SK-MEL-5 (cell line): ENCODE measurements around the gene PLEKHA6. TPM values are rescaled to one million over a fixed set of nuclear protein-coding genes. Genes with fewer than 3 reads are reported as not detected.
"Not testable (repeated sequence)": the region's sequence is repeated elsewhere in the genome, so short reads cannot be mapped to it uniquely, and the experiment has no call there.

ENCODE experiments used
- DNase-seq: peaks from one replicate; pipeline ENCODE4 v3.0.0-alpha.2; 2016; ENCODE audit warnings: low read depth, low spot score
- in situ Hi-C: cut with HindIII; loops from 2 replicates; pipeline ENCODE4 v1.10.0; 2016; ENCODE audit warnings: low sequenced_read_pairs, high pct_unique_total_duplicates, low pct_unique_long_range_greater_than_20kb
- total RNA-seq: library from RNA; depleted of rRNA; stranded (reverse); fragments of >200 nt; shearing (Covaris generic); gene quantifications from 2 replicates; pipeline ENCODE4 v1.2.3, GENCODE V29; 2014

Gene PLEKHA6
- total RNA-seq, 1 experiment from 2014 or later, result not detected

GRCh38 chr1:204331847-204332487 is 27.8 kb downstream of the PLEKHA6 start:
- in situ Hi-C loops, result no loop called here
- no peak for DNase-seq

GRCh38 chr1:204331275-204331674 is 28.5 kb downstream of the PLEKHA6 start:
- DNase-seq, result no peak
- in situ Hi-C loops, result no loop called here

- DNase-seq, in situ Hi-C loops: not testable (repeated sequence)
Observed at GRCh38 chr1:204327870-204328269, 31.9 kb downstream of the PLEKHA6 start.

GRCh38 chr1:204327359-204327758 is 32.4 kb downstream of the PLEKHA6 start:
- DNase-seq, result no peak
- in situ Hi-C loops, result no loop called here

GRCh38 chr1:204326771-204327300 is 32.9 kb downstream of the PLEKHA6 start:
- peak; percentile 30 for DNase-seq
- in situ Hi-C loops, result no loop called here

GRCh38 chr1:204325944-204326343 is 33.8 kb downstream of the PLEKHA6 start:
- DNase-seq, result no peak
- in situ Hi-C loops, result no loop called here

- DNase-seq, result no peak
- in situ Hi-C loops, result no loop called here
Observed at GRCh38 chr1:204323887-204324286, 35.8 kb downstream of the PLEKHA6 start.

GRCh38 chr1:204322339-204322868 is 37.3 kb downstream of the PLEKHA6 start:
- in situ Hi-C loops, result no loop called here

GRCh38 chr1:204321665-204322064 is 38.1 kb downstream of the PLEKHA6 start:
- DNase-seq, result no peak
- in situ Hi-C loops, result no loop called here

More at GRCh38 chr1:204322339-204322868, 37.3 kb downstream of the PLEKHA6 start:
- DNase-seq, result no peak

- DNase-seq, result no peak
- in situ Hi-C loops, result no loop called here
Observed at GRCh38 chr1:204321051-204321450, 38.7 kb downstream of the PLEKHA6 start.

- in situ Hi-C loops, result no loop called here
- no peak for DNase-seq
Observed at GRCh38 chr1:204320382-204320804, 39.3 kb downstream of the PLEKHA6 start.

- in situ Hi-C loops, result no loop called here
- DNase-seq, result no peak
Observed at GRCh38 chr1:204319462-204319861, 40.3 kb downstream of the PLEKHA6 start.

- in situ Hi-C loops, result no loop called here
- DNase-seq, result no peak
Observed at GRCh38 chr1:204319027-204319426, 40.7 kb downstream of the PLEKHA6 start.

- in situ Hi-C loops, result no loop called here
- no peak for DNase-seq
Observed at GRCh38 chr1:204318324-204318723, 41.4 kb downstream of the PLEKHA6 start.

- in situ Hi-C loops, result no loop called here
Observed at GRCh38 chr1:204317170-204317569, 42.6 kb downstream of the PLEKHA6 start.

GRCh38 chr1:204316164-204316563 is 43.6 kb downstream of the PLEKHA6 start:
- in situ Hi-C loops, result no loop called here

More at GRCh38 chr1:204317170-204317569, 42.6 kb downstream of the PLEKHA6 start:
- no peak for DNase-seq

GRCh38 chr1:204314893-204315658 is 44.7 kb downstream of the PLEKHA6 start:
- in situ Hi-C loops, result no loop called here
- no peak for DNase-seq

More at GRCh38 chr1:204316164-204316563, 43.6 kb downstream of the PLEKHA6 start:
- DNase-seq, result no peak

GRCh38 chr1:204314171-204314892 is 45.4 kb downstream of the PLEKHA6 start:
- DNase-seq, result no peak
- in situ Hi-C loops, result no loop called here
